ENCODE measurements around the gene CNPY2.
"Not testable (repeated sequence)": the region's sequence is repeated elsewhere in the genome, so short reads cannot be mapped to it uniquely, and the experiment has no call there.

- TF ChIP-seq CTCF, POLR2A (IDR thresholded peaks at IDR 0.05): not testable (repeated sequence)
Observed at GRCh38 chr12:56342290-56342689, 26.5 kb upstream of the CNPY2 start.
